Heart right ventricle (tissue), 16 donors: ENCODE data around the gene CACNA1A. TPM values are rescaled to one million over a fixed set of nuclear protein-coding genes. Genes with fewer than 3 reads are reported as not detected.
A peak's percentile ranks its signal among the peaks of the same experiment; 100 is the strongest.

Experiments used
- ATAC-seq, 8 donors: fragments of 200-7000 bp; cut with Tn5 transposase; one replicate each; pipeline ENCODE4 v1.9.1; 2020; ENCODE audit warnings: mild to moderate bottlenecking in 8 of 8, moderate library complexity in 8 of 8, moderate number of reproducible peaks in 1 of 8
- DNase-seq, 2 donors: peaks; one replicate each; pipeline ENCODE4 v3.0.0-alpha.2; 2020
- H3K27ac ChIP-seq, 10 donors: fragments of 200-600 bp; sonication (generic) in 2 of 10; one replicate each; pipeline versions ENCODE4 v1.5.0 to v1.8.0; 2020 to 2022; ENCODE audit warnings: mild to moderate bottlenecking in 3 of 10
- H3K27me3 ChIP-seq, 7 donors: fragments of 200-600 bp; one replicate each; pipeline ENCODE4 v1.8.0; 2021 to 2022; ENCODE audit warnings: mild to moderate bottlenecking in 2 of 7
- H3K36me3 ChIP-seq, 9 donors: fragments of 200-600 bp; sonication (generic) in 1 of 9; one replicate each; pipeline versions ENCODE4 v1.5.0 to v1.8.0; 2020 to 2022; ENCODE audit warnings: mild to moderate bottlenecking in 2 of 9
- H3K4me1 ChIP-seq, 9 donors: fragments of 200-600 bp; sonication (generic) in 1 of 9; one replicate each; pipeline versions ENCODE4 v1.5.0 to v1.8.0; 2020 to 2022; ENCODE audit warnings: mild to moderate bottlenecking in 4 of 9
- H3K4me3 ChIP-seq, 10 donors: fragments of 200-600 bp; sonication (generic) in 2 of 10; one replicate each; pipeline versions ENCODE4 v1.5.0 to v1.8.0; 2020 to 2022; ENCODE audit warnings: mild to moderate bottlenecking in 7 of 10, moderate library complexity in 2 of 10
- H3K9me3 ChIP-seq, 11 donors: fragments of 200-600 bp in 10 of 11; sonication (generic) in 2 of 11; one replicate each; pipeline versions ENCODE4 v1.5.0 to v1.8.0; 2013 to 2022; ENCODE audit warnings: mild to moderate bottlenecking in 2 of 11, control low read depth in 1 of 11, moderate library complexity in 1 of 11
- WGBS, 2 donors: extraction: QIAGEN DNeasy Blood & Tissue Kit; methylation state at CpG; one replicate each; pipeline ENCODE4 v1.1.7; 2013; ENCODE audit warnings: inconsistent platforms in 1 of 2; 5-methylcytosine and 5-hydroxymethylcytosine counted together
- intact Hi-C, 10 donors: fragments of 100-400 bp; cut with DNase I; formaldehyde crosslinking; loops; one replicate each; pipeline versions ENCODE4 v1.11.1 to v1.14.2; 2022
- long read RNA-seq, 3 donors: library from polyadenylated mRNA; unstranded; transcript quantifications; one replicate each; pipeline ENCODE4 v2.0.0, GENCODE V29; 2020 to 2021
- polyA plus RNA-seq, 2 donors: library from polyadenylated mRNA; stranded (reverse); fragments of 200-250 nt; gene quantifications; one replicate each; pipeline ENCODE4 v1.2.3, GENCODE V29; 2013
- total RNA-seq, 10 donors: library from RNA; stranded (reverse); fragmentation: NEBNext Ultra II Directional in 3 of 10; extraction: Animal tissue kit (Norgen Biotek cat#: 25700) in 3 of 10; gene quantifications; one replicate each; pipeline versions ENCODE4 v1.2.1 to v1.2.4, GENCODE V29; 2021 to 2023
- TF ChIP-seq, protein P1 (sequence below), 9 donors: fragments of 200-600 bp; sonication (generic) in 2 of 9; IDR thresholded peaks; one replicate each; pipeline versions ENCODE4 v1.5.0 to v1.8.0; 2021 to 2022; ENCODE audit warnings: antibody characterized with exemption in 9 of 9, mild to moderate bottlenecking in 5 of 9, moderate library complexity in 1 of 9
- donor health status: Arrhythmogenic right ventricular cardiomyopathy.
- donor health status: ischemic (EF 13 %, LVEDD 7.1; RV severe dilation, severe dysfunction).
- donor health status: healthy with polysubstance abuse.
- donor health status: DM: no; HTN: yes; CAD: no.
- donor health status: DM: no; HTN: no; CAD: no.
- donor health status: ischemic (EF 25% LVEDD 6.9; RV normal size, moderate dysfunction).
- donor health status: ischemic (EF 25% LVEDD 5.7; RV mildly dilated, moderate dysfunction).
- donor health status: healthy.
- donor health status: DM: yes; HTN: yes; CAD: no.
- donor health status: Ischemic cardiomyopathy.
- donor health status: ischemic (EF 35%, LVEDD 5.7; RV mildly dilated, moderate dysfunction).
- donor health status: nonischemic (EF 11% LVEDD 7.7; RV severe dilation, severe dysfunction).
- donor health status: DM: yes; HTN: yes; CAD: no.
- donor health status: PGD.
- donor health status: ischemic (EF 29% LVEDD 5.4; RV normal size, mild dysfunction).
- donor health status: nonischemic (EF 23%, LVEDD 6.1; RV moderate dilation, normal function).

The CACNA1A gene
- total RNA-seq (1 to 10 TPM in 2 of 10 donors, under 1 TPM in 8; 0.21 to 1.3 (median 0.66) TPM), polyA plus RNA-seq (1 to 10 TPM in 1 of 2 donors, under 1 TPM in 1; 0.52 to 2.3 TPM)
- long read RNA-seq, donor 1, partial matches to known transcripts, result 0 of 2 reads
- long read RNA-seq, donor 1, other reads (novel, unspliced or antisense), result 1 of 2 reads
- long read RNA-seq, donor 2, result 0 reads
- long read RNA-seq, donor 3, result 0 reads

DNA sequence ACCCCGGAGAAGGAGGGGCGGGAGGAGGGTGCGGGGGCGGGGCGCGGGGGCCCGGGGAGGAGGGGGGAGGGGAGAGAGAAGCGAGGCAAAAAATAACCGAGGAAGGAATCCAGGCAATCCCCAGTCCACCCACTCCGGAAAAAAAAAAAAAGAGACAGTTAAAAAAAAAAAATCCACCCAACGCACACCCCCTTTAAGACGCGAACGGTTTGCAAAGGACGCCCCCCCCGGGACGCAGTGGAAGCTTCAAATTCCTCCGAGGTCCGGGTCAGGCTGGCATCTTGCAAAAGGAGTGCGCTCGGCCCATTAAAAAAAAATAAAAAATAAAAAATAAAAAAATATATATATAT is at the start of gene CACNA1A:
TSS of gene CACNA1A (minus strand) at position 9 of the 350 bp plus-strand sequence. CDS start 255 bp downstream, outside the sequence.
- H3K27me3 ChIP-seq, result peaks cover 3 to 97% (median 76%) of the 10 kb centered on the region in 7 donors
- intact Hi-C loops, result no loop called here
- peak within 1 kb of the TSS in 9 of 10 donors; percentile 22 to 52 (median 43) for H3K4me3 ChIP-seq

DNA sequence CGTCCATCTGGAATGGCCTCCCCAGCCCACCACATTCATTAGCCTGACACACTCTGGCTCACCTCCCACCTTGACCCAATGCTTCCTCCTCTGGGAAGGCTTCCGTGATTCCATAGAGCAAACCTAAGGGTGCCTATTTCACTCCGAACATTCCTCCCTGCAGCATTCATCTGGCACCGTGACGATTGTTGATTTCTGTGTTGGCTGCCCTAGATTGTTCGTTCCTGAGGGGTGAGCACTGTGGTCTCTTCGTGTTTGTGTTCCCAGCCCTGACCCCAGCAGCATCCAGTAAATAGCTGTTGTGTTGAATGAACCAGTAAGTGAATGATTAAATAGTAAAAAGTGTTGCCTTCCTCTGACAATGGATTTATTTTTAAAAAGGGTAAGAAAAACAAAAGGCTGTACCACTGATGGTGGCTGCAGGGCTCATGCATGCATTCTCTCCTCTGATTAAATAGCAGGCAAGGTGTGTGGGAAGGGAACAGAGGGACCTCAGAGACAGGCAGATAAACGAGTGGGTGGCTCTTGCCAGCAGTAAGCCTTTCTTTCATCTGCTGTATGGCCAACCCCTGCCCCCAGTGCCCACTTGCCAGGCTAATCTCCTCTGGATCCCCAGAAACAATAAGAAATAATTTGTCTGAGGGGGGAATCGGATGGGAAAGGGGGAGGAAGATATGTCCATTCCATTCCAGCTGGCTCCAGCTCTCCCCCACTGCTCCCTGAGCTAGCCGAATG is 48.4 kb upstream of the CACNA1A start:
- peaks cover 0 to 48% (median 21%) of the 10 kb centered on the region in 7 donors for H3K27me3 ChIP-seq
- DNase-seq, result no peak
- no peak for ATAC-seq
- peaks cover 0 to 4% (median 0%) of the 10 kb centered on the region in 11 donors for H3K9me3 ChIP-seq
- no peaks in the 10 kb centered on the region for H3K4me1 ChIP-seq
- 54 to 58% methylated on average over 10 of the region's 10 CpGs for WGBS, 2 donors
- TF ChIP-seq, protein P1, sequence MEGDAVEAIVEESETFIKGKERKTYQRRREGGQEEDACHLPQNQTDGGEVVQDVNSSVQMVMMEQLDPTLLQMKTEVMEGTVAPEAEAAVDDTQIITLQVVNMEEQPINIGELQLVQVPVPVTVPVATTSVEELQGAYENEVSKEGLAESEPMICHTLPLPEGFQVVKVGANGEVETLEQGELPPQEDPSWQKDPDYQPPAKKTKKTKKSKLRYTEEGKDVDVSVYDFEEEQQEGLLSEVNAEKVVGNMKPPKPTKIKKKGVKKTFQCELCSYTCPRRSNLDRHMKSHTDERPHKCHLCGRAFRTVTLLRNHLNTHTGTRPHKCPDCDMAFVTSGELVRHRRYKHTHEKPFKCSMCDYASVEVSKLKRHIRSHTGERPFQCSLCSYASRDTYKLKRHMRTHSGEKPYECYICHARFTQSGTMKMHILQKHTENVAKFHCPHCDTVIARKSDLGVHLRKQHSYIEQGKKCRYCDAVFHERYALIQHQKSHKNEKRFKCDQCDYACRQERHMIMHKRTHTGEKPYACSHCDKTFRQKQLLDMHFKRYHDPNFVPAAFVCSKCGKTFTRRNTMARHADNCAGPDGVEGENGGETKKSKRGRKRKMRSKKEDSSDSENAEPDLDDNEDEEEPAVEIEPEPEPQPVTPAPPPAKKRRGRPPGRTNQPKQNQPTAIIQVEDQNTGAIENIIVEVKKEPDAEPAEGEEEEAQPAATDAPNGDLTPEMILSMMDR (IDR thresholded peaks at IDR 0.05), result no peak
- H3K27ac ChIP-seq, result no peak overlapping the region
- no peak overlapping the region for H3K4me3 ChIP-seq
- H3K36me3 ChIP-seq, result no peaks in the 10 kb centered on the region
- intact Hi-C loops, result no loop called here

More for the DNA sequence above, at the start of gene CACNA1A:
- ATAC-seq (no peak), DNase-seq (no peak)
- Histone ChIP-seq H3K27ac (no peak within 1 kb of the TSS), H3K36me3 (no peaks in the 10 kb centered on the region), H3K9me3 (no peaks in the 10 kb centered on the region), H3K4me1 (peaks cover 0 to 12% (median 0%) of the 10 kb centered on the region in 9 donors)
- TF ChIP-seq, protein P1 (IDR thresholded peaks at IDR 0.05), result no peak
- 2% methylated on average over 21 of the region's 21 CpGs for WGBS, 2 donors

DNA sequence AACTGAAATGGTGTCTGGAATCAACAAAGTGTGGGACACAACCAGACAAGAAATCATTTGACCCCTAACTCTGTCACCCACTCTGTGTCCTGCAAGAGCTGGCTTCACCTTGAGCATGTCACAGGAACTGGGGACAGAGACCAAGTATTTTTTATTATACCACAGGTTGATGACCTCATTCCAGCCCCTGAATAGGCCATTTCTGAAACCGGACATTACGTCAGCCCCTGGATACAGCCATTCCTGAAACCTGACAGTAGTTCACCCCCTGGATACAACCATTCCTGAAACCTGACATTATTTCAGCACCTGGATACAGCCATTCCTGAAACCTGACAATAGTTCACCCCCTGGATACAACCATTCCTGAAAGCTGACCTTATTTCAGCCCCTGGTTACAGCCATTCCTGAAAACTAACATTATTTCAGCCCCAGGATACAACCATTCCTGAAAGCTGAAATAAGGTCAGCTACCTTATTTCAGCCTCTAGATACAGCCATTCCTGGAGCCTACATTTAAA is 47.7 kb upstream of the CACNA1A start:
- Histone ChIP-seq H3K4me3 (no peak overlapping the region), H3K9me3 (no peaks in the 10 kb centered on the region), H3K27me3 (peaks cover 0 to 48% (median 21%) of the 10 kb centered on the region in 7 donors), H3K4me1 (no peaks in the 10 kb centered on the region), H3K27ac (no peak overlapping the region), H3K36me3 (no peaks in the 10 kb centered on the region)
- WGBS, 2 donors, result 89 to 97% methylated on average over 2 of the region's 2 CpGs
- TF ChIP-seq, protein P1 (IDR thresholded peaks at IDR 0.05), result no peak
- intact Hi-C loops, result no loop called here
- ATAC-seq, result no peak
- no peak for DNase-seq

DNA sequence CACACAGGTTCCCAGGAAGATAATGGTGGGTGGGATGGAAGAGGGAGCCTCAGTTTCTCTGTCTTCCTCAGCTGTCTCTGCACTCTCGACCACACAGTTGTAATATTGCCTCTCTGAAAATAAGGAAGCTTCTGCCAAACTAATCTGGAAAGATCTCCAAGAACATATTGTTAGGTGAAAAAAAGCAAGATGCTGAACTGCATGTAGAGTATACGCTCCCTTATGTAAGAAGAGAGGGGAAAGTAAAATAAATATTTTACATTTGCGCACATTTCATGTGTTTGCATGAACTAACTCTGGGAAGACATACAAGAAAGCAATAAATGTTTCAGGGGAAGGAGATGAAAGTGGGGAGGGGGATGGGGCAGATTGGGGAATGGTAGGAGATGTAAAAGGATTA is 41.9 kb upstream of the CACNA1A start:
- TF ChIP-seq, protein P1 (IDR thresholded peaks at IDR 0.05), result no peak
- no peak overlapping the region for H3K27ac ChIP-seq
- DNase-seq (no peak), ATAC-seq (no peak)
- 82 to 88% methylated on average over 3 of the region's 3 CpGs for WGBS, 2 donors
- peaks cover 0 to 31% (median 19%) of the 10 kb centered on the region in 7 donors for H3K27me3 ChIP-seq
- no peak overlapping the region for H3K4me3 ChIP-seq
- intact Hi-C loops, result no loop called here
- H3K36me3 ChIP-seq, result no peaks in the 10 kb centered on the region
- no peaks in the 10 kb centered on the region for H3K4me1 ChIP-seq
- peaks cover 0 to 27% (median 4%) of the 10 kb centered on the region in 11 donors for H3K9me3 ChIP-seq
